HCT116 (cell line): ENCODE measurements around the gene AMMECR1. TPM values are rescaled to one million over a fixed set of nuclear protein-coding genes. Genes with fewer than 3 reads are reported as not detected.
"Not testable (repeated sequence)": the region's sequence is repeated elsewhere in the genome, so short reads cannot be mapped to it uniquely, and the experiment has no call there.

Experiments
- ATAC-seq: fragments of 200-7000 bp; cut with Tn5 transposase; 2 replicates; pipeline ENCODE4 v1.9.1; 2020; ENCODE audit warnings: mild to moderate bottlenecking, moderate library complexity
- BruUV-seq: library from RNA; stranded (reverse); fragments of 400-500 nt; replicated peaks from 2 replicates; lab custom pipeline; 2021; lab: Mats Ljungman, UMichigan
- CTCF ChIA-PET: fragments of 300-600 bp; sonication (Branson Sonifier 250); formaldehyde crosslinking; loops from one replicate; lab custom pipeline; 2021; ENCODE audit warnings: antibody characterized with exemption; lab: Charles Lee
- POLR2A ChIA-PET: fragments of 300-600, 350-600 bp; sonication (Branson Sonifier 250); formaldehyde crosslinking; loops from one replicate; lab custom pipeline; 2021; ENCODE audit warnings: antibody characterized with exemption; lab: Charles Lee
- RAD21 ChIA-PET, 2 experiments: fragments of 300-600 bp; sonication (Branson Sonifier 250); formaldehyde crosslinking; loops; one replicate each; lab custom pipeline; 2023; ENCODE audit warnings: low total read pairs in 2 of 2; ENCODE audit not compliant: uncharacterized antibody in 2 of 2, unreplicated experiment in 2 of 2, low non-redundant PET in 1 of 2; lab: Charles Lee
- DNase-seq: peaks from one replicate; pipeline ENCODE4 v3.0.0-alpha.2; 2010; ENCODE audit warnings: low read depth, low spot score
- H2AFZ ChIP-seq: fragments of 200-600 bp; shearing (Covaris generic), sonication (generic); 2 replicates; pipeline ENCODE4 v1.6.1; 2017; ENCODE audit warnings: low read depth, mixed run types, mixed read lengths, antibody characterized with exemption, low read length; ENCODE audit not compliant: poor library complexity, severe bottlenecking
- H3K27ac ChIP-seq: 2 replicates; pipeline ENCODE4 v1.5.1; 2012; ENCODE audit warnings: low read depth, low read length
- H3K27me3 ChIP-seq: fragments of 200-600 bp; sonication (generic); 2 replicates; pipeline ENCODE4 v1.6.1; 2016; ENCODE audit warnings: mixed run types, low read length, mixed read lengths; ENCODE audit not compliant: insufficient read depth
- H3K36me3 ChIP-seq, 2 experiments: fragments of 200-500 bp in 1 of 2; fragments of 200-600 bp in 1 of 2; sonication (Bioruptor generic) in 1 of 2; sonication (generic) in 1 of 2; 2 replicates each; pipeline versions ENCODE4 v1.5.1 to v1.6.1; 2014 to 2016; ENCODE audit warnings: low read length in 2 of 2, inconsistent platforms in 1 of 2, mixed read lengths in 1 of 2, mixed run types in 1 of 2; ENCODE audit not compliant: insufficient read depth in 2 of 2, control insufficient read depth in 1 of 2
- H3K4me1 ChIP-seq, 2 experiments: fragments of 200-600 bp in 1 of 2; sonication (generic) in 1 of 2; 2 replicates each; pipeline versions ENCODE4 v1.5.1 to v1.6.1; 2012 to 2017; ENCODE audit warnings: low read length in 2 of 2, inconsistent platforms in 1 of 2, mild to moderate bottlenecking in 1 of 2, mixed read lengths in 1 of 2, mixed run types in 1 of 2, moderate library complexity in 1 of 2; ENCODE audit not compliant: insufficient read depth in 2 of 2, control insufficient read depth in 1 of 2
- H3K4me2 ChIP-seq: fragments of 200-600 bp; sonication (generic); 2 replicates; pipeline ENCODE4 v1.6.1; 2017; ENCODE audit warnings: mixed run types, low read length, mixed read lengths
- H3K4me3 ChIP-seq, 2 experiments: fragments of 200-600 bp in 1 of 2; sonication (generic) in 1 of 2; replicated peaks in 1 of 2; 2 replicates each; pipeline ENCODE4 v1.5.1; 2011 to 2016; ENCODE audit warnings: low read length in 2 of 2, control low read depth in 1 of 2, low read depth in 1 of 2, mild to moderate bottlenecking in 1 of 2, mixed read lengths in 1 of 2, mixed run types in 1 of 2
- H3K79me2 ChIP-seq: fragments of 200-600 bp; sonication (generic); 2 replicates; pipeline ENCODE4 v1.6.1; 2017; ENCODE audit warnings: mild to moderate bottlenecking, mixed run types, low read length, moderate library complexity, mixed read lengths; ENCODE audit not compliant: insufficient read depth
- H3K9ac ChIP-seq: fragments of 200-600 bp; sonication (generic); 2 replicates; pipeline ENCODE4 v1.6.1; 2016; ENCODE audit warnings: low read length, mixed read lengths
- H3K9me2 ChIP-seq: fragments of 200-600 bp; sonication (generic), shearing (Covaris generic); 2 replicates; pipeline ENCODE4 v1.6.1; 2017; ENCODE audit warnings: mixed run types, mild to moderate bottlenecking, moderate library complexity; ENCODE audit not compliant: insufficient read depth
- H3K9me3 ChIP-seq, 2 experiments: fragments of 200-500 bp in 1 of 2; fragments of 200-600 bp in 1 of 2; sonication (Bioruptor generic) in 1 of 2; sonication (generic) in 1 of 2; 2 replicates each; pipeline ENCODE4 v1.6.1; 2014 to 2017; ENCODE audit warnings: low read length in 2 of 2, mixed read lengths in 2 of 2, inconsistent platforms in 1 of 2, low read depth in 1 of 2, mild to moderate bottlenecking in 1 of 2, mixed run types in 1 of 2, moderate library complexity in 1 of 2; ENCODE audit not compliant: control insufficient read depth in 1 of 2, insufficient read depth in 1 of 2
- H4K20me1 ChIP-seq: fragments of 200-600 bp; sonication (generic), shearing (Covaris generic); 2 replicates; pipeline ENCODE4 v1.6.1; 2017; ENCODE audit warnings: mixed run types, mild to moderate bottlenecking, moderate library complexity; ENCODE audit not compliant: insufficient read depth
- ELF1 ChIP-seq: IDR thresholded peaks from 2 replicates; pipeline ENCODE4 v1.6.1; 2012; ENCODE audit warnings: low read depth, borderline replicate concordance
- EZH2phosphoT487 ChIP-seq: fragments of 200-600 bp; IDR thresholded peaks from 2 replicates; pipeline ENCODE4 v1.6.1; 2018; ENCODE audit warnings: antibody characterized with exemption, borderline replicate concordance
- FOSL1 ChIP-seq: IDR thresholded peaks from 2 replicates; pipeline ENCODE4 v1.6.1; 2012; ENCODE audit warnings: low read depth
- intact Hi-C: fragments of 100-400 bp; cut with micrococcal nuclease; formaldehyde crosslinking; loops from 2 replicates; pipeline ENCODE4 v1.10.0; 2022
- total RNA-seq: library from RNA; stranded (reverse); gene quantifications from one replicate; pipeline ENCODE4 v1.2.1, GENCODE V29; 2021; ENCODE audit not compliant: unreplicated experiment
- TF ChIP-seq, protein P1 (sequence below): IDR thresholded peaks from 2 replicates; pipeline ENCODE4 v1.6.1; 2011; ENCODE audit warnings: mild to moderate bottlenecking, low read length, moderate library complexity; ENCODE audit not compliant: insufficient replicate concordance; ENCODE audit errors: extremely low read depth

AMMECR1 gene
- total RNA-seq, 1 experiment from 2014 or later: 9.2 TPM

DNA sequence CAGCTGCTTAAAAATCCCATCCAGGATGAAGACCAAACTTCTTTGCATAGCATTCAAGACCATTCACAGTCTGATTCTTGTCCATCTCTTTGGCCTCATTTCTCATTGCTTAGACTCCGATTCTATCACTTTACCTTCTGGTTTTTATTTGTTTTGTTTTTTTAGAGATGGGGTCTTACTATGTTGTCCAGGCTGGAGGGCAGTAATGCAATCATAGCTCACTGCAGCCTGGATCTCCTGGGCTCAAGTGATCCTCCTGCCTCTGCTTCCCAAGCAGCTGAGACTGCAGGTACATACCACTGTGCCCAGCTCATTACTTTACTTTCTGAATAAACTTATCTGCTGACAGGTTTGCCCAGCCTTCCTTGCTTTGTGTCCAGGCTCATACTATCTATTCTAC, 162.1 kb downstream of the AMMECR1 start:
- DNase-seq: no peak
- no TSS peak for BruUV-seq

DNA sequence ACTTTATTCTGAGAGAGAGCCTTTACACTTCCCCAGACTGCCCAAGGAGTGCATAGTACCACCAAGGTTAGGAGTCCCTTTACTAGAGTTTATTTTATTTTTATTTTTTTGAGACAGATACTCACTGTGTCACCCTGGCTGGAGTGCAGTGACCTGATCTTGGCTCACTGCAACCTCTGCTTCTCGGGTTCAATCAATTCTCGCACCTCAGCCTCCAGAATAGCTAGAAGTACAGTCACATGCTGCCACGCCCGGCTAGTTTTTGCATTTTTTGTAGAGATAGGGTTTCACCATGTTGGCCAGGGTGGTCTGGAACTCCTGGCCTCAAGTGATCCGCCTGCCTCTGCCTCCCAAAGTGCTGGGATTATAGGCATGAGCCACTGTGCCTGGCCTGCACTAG, 163.6 kb downstream of the AMMECR1 start:
- BruUV-seq, H3K9me3 ChIP-seq, H4K20me1 ChIP-seq, H3K9ac ChIP-seq, DNase-seq, H3K36me3 ChIP-seq, H3K27me3 ChIP-seq, POLR2A ChIA-PET, H3K27ac ChIP-seq, H3K79me2 ChIP-seq, RAD21 ChIA-PET, intact Hi-C loops, ATAC-seq, H3K4me1 ChIP-seq, H3K4me2 ChIP-seq, H3K4me3 ChIP-seq, H2AFZ ChIP-seq, CTCF ChIA-PET, H3K9me2 ChIP-seq: not testable (repeated sequence)

More for the DNA sequence above, 162.1 kb downstream of the AMMECR1 start:
- Histone ChIP-seq H4K20me1 (no peaks in the 10 kb centered on the region), H3K9me3 (no peaks in the 10 kb centered on the region), H3K9me2 (no peaks in the 10 kb centered on the region), H3K9ac (no peak overlapping the region), H3K79me2 (no peaks in the 10 kb centered on the region), H2AFZ (no peak overlapping the region), H3K27me3 (no peaks in the 10 kb centered on the region), H3K4me1 (peaks cover 0 to 2% of the 10 kb centered on the region in 2 experiments; a peak in 1 of 4 replicates), H3K27ac (no peak overlapping the region), H3K4me3 (no peak overlapping the region), H3K36me3 (no peaks in the 10 kb centered on the region), H3K4me2 (no peak overlapping the region)
- no peak for ATAC-seq
- RAD21 ChIA-PET: no interaction called here
- CTCF ChIA-PET: interaction anchor here (0.7 kb wide), 1 partner anchor 9 kb away, joined by 3 read pairs; no protein-coding TSS in a partner anchor
- POLR2A ChIA-PET: no interaction called here
- intact Hi-C loops: no loop called here
- no peak for TF ChIP-seq FOSL1
- TF ChIP-seq, protein P1, sequence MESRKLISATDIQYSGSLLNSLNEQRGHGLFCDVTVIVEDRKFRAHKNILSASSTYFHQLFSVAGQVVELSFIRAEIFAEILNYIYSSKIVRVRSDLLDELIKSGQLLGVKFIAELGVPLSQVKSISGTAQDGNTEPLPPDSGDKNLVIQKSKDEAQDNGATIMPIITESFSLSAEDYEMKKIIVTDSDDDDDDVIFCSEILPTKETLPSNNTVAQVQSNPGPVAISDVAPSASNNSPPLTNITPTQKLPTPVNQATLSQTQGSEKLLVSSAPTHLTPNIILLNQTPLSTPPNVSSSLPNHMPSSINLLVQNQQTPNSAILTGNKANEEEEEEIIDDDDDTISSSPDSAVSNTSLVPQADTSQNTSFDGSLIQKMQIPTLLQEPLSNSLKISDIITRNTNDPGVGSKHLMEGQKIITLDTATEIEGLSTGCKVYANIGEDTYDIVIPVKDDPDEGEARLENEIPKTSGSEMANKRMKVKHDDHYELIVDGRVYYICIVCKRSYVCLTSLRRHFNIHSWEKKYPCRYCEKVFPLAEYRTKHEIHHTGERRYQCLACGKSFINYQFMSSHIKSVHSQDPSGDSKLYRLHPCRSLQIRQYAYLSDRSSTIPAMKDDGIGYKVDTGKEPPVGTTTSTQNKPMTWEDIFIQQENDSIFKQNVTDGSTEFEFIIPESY: no peak
- TF ChIP-seq ELF1: no peak
- no peak for TF ChIP-seq EZH2phosphoT487
- TF ChIP-seq, all 23 proteins: peak for 0
